ENCODE data around the gene TAOK3. TPM values are rescaled to one million over a fixed set of nuclear protein-coding genes. Genes with fewer than 3 reads are reported as not detected.

TAOK3 gene
- total RNA-seq, 1 experiment from 2014 or later: 17.7 TPM

GRCh38 chr12:118189741-118190191 is 182.9 kb downstream of the TAOK3 start:
- Mint-ChIP-seq H3K9me3 (ENCODE audit: unreplicated experiment) (no peaks in the 10 kb centered on the region), H3K36me3 (ENCODE audit: insufficient read depth, unreplicated experiment) (no peaks in the 10 kb centered on the region), H3K27ac (ENCODE audit: unreplicated experiment) (no peak overlapping the region), H3K4me1 (ENCODE audit: low read depth, unreplicated experiment) (no peaks in the 10 kb centered on the region), H3K4me3 (ENCODE audit: unreplicated experiment) (no peak overlapping the region), H3K27me3 (ENCODE audit: insufficient read depth, unreplicated experiment) (no peaks in the 10 kb centered on the region)
- POLR2A ChIA-PET: no interaction called here
- no TSS peak for BruUV-seq (replicated peaks)
- no peaks in the 10 kb centered on the region for H3K9me3 ChIP-seq
- H3K4me3 ChIP-seq (ENCODE audit: low read depth, low read length): no peak overlapping the region
- CTCF ChIA-PET: no interaction called here
- DNase-seq: no peak
- intact Hi-C loops (cut with micrococcal nuclease; ENCODE audit: unreplicated experiment): no loop called here
- TF ChIP-seq CTCF (IDR thresholded peaks at IDR 0.05; ENCODE audit: insufficient read depth in 1 of 2, low read depth in 1 of 2, low read length in 1 of 2, severe bottlenecking in 1 of 2, unreplicated experiment in 1 of 2): no peak
- H3K4me1 ChIP-seq: no peaks in the 10 kb centered on the region
- no peaks in the 10 kb centered on the region for H3K27me3 ChIP-seq (replicated peaks; ENCODE audit: control insufficient read depth, insufficient read depth, low read length)
- H3K36me3 ChIP-seq (ENCODE audit: control insufficient read depth, insufficient read depth, low read length): no peaks in the 10 kb centered on the region; the same call in 1 of the 2 replicates

DNA sequence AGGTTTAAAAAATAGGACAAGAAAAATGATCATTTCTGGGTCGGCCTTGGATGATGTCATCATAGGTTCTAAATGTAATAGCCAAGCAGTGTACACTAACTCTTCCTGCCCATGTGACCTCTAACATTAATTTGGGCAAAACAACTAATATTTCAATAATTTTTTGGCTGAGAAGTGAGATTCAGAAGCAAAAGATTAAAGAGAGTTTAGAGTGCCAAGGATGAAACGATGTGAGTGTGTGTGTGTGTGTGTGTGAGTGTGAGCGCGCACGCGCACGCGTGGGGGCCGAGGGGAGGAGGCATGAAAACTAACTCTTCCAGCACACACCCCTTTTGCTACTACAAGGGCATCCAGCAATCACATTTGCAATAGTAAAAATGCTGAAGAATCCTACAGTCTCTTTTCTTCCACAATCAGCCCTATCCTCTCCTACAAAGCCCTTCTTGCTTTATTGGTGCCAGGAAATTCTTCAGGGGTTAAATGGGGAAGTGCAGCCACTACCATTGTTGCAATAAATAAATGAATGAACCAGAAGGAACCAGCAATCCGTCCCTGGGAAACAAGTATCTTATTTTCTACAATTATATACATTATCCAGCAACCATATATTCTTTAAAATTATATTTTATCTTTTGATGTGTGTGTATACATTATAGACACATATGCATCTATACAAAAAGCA is 183.9 kb downstream of the TAOK3 start:
- H3K4me3 Mint-ChIP-seq (ENCODE audit: unreplicated experiment): no peak overlapping the region

DNA sequence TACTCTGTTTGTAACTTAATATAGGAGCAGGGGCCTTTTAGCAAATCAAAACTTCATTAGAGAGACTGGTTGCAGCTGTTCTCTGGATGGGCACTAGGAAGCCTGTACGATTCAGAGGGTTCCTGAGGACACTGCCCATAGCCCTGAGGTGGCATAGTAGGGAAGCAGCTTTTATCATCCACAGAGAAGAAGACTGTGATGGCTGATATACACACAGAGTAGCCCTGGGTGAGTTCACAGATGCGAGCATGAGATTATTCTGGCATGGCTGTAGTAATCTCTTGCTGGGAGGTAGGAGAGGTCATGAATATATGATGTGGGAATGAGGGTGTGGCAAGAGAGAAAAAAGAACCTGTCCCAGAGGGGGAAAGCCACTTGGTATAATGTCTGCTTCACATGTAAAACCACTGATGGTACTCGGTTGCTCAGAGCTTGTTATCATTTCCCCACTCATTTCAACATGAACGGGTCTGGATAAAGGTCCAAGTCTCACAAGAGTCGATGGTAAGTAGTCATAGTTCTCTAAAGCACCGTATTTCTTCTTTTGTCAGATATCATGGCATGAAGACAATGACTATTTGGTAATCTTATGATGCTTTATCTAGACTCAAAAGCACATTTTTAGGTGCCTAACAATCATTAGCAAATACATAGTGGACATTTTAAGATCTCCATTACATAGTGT is 184.8 kb downstream of the TAOK3 start:
- DNase-seq: no peak
- H3K4me1 Mint-ChIP-seq (ENCODE audit: low read depth, unreplicated experiment): peaks cover 3% of the 10 kb centered on the region
- Histone ChIP-seq H3K27me3 (replicated peaks; ENCODE audit: control insufficient read depth, insufficient read depth, low read length) (no peaks in the 10 kb centered on the region), H3K9me3 (no peaks in the 10 kb centered on the region), H3K4me1 (no peaks in the 10 kb centered on the region), H3K36me3 (ENCODE audit: control insufficient read depth, insufficient read depth, low read length) (no peaks in the 10 kb centered on the region; the same call in 1 of the 2 replicates), H3K4me3 (ENCODE audit: low read depth, low read length) (no peak overlapping the region)
- H3K36me3 Mint-ChIP-seq (ENCODE audit: insufficient read depth, unreplicated experiment): no peaks in the 10 kb centered on the region
- no TSS peak for BruUV-seq (replicated peaks)
- intact Hi-C loops (cut with micrococcal nuclease; ENCODE audit: unreplicated experiment): no loop called here
- H3K4me3 Mint-ChIP-seq (ENCODE audit: unreplicated experiment): no peak overlapping the region
- no peaks in the 10 kb centered on the region for H3K27me3 Mint-ChIP-seq (ENCODE audit: insufficient read depth, unreplicated experiment)
- POLR2A ChIA-PET: no interaction called here
- no peak for TF ChIP-seq CTCF (IDR thresholded peaks at IDR 0.05; ENCODE audit: insufficient read depth in 1 of 2, low read depth in 1 of 2, low read length in 1 of 2, severe bottlenecking in 1 of 2, unreplicated experiment in 1 of 2)
- no peaks in the 10 kb centered on the region for H3K9me3 Mint-ChIP-seq (ENCODE audit: unreplicated experiment)
- CTCF ChIA-PET: interaction anchor here (0.5 kb wide), 1 partner anchor 10 kb away, joined by 3 read pairs; no protein-coding TSS in a partner anchor
- no peak overlapping the region for H3K27ac Mint-ChIP-seq (ENCODE audit: unreplicated experiment)

More for the DNA sequence above, 183.9 kb downstream of the TAOK3 start:
- H3K4me1 Mint-ChIP-seq (ENCODE audit: low read depth, unreplicated experiment): no peaks in the 10 kb centered on the region
- Histone ChIP-seq H3K27me3 (replicated peaks; ENCODE audit: control insufficient read depth, insufficient read depth, low read length) (no peaks in the 10 kb centered on the region), H3K36me3 (ENCODE audit: control insufficient read depth, insufficient read depth, low read length) (no peaks in the 10 kb centered on the region; the same call in 1 of the 2 replicates), H3K9me3 (no peaks in the 10 kb centered on the region), H3K4me3 (ENCODE audit: low read depth, low read length) (no peak overlapping the region), H3K4me1 (no peaks in the 10 kb centered on the region)
- no TSS peak for BruUV-seq (replicated peaks)
- H3K9me3 Mint-ChIP-seq (ENCODE audit: unreplicated experiment): no peaks in the 10 kb centered on the region
- DNase-seq: no peak
- intact Hi-C loops (cut with micrococcal nuclease; ENCODE audit: unreplicated experiment): no loop called here
- H3K36me3 Mint-ChIP-seq (ENCODE audit: insufficient read depth, unreplicated experiment): no peaks in the 10 kb centered on the region
- no peaks in the 10 kb centered on the region for H3K27me3 Mint-ChIP-seq (ENCODE audit: insufficient read depth, unreplicated experiment)
- ChIA-PET CTCF (no interaction called here), POLR2A (no interaction called here)
- H3K27ac Mint-ChIP-seq (ENCODE audit: unreplicated experiment): no peak overlapping the region
- no peak for TF ChIP-seq CTCF (IDR thresholded peaks at IDR 0.05; ENCODE audit: insufficient read depth in 1 of 2, low read depth in 1 of 2, low read length in 1 of 2, severe bottlenecking in 1 of 2, unreplicated experiment in 1 of 2)
